A673 (cell line): ENCODE measurements around the gene NFATC2.

Experiments used
- CTCF ChIP-seq: fragments of 300-800, 200-600 bp; sonication (generic); conservative IDR thresholded peaks from 2 replicates; pipeline ENCODE4 v1.5.1; 2017; ENCODE audit warnings: low read depth, mild to moderate bottlenecking, antibody characterized with exemption, low read length, moderate library complexity, mixed read lengths
- EZH2 ChIP-seq: fragments of 200-600 bp; sonication (generic); IDR thresholded peaks from 2 replicates; pipeline ENCODE4 v1.6.1; 2017; ENCODE audit warnings: borderline replicate concordance, low read depth, mild to moderate bottlenecking, mixed read lengths, antibody characterized with exemption, low read length; ENCODE audit not compliant: poor library complexity, severe bottlenecking

- TF ChIP-seq CTCF (no peak), EZH2 (no peak)
Observed at GRCh38 chr20:51493346-51493791, 49.1 kb downstream of the NFATC2 start.
